ENCODE data around the gene NINL. TPM values are rescaled to one million over a fixed set of nuclear protein-coding genes. Genes with fewer than 3 reads are reported as not detected.
"Not testable (repeated sequence)": the region's sequence is repeated elsewhere in the genome, so short reads cannot be mapped to it uniquely, and the experiment has no call there.

Gene NINL
- total RNA-seq, 1 donor from 2014 or later, result 10.7 TPM

DNA sequence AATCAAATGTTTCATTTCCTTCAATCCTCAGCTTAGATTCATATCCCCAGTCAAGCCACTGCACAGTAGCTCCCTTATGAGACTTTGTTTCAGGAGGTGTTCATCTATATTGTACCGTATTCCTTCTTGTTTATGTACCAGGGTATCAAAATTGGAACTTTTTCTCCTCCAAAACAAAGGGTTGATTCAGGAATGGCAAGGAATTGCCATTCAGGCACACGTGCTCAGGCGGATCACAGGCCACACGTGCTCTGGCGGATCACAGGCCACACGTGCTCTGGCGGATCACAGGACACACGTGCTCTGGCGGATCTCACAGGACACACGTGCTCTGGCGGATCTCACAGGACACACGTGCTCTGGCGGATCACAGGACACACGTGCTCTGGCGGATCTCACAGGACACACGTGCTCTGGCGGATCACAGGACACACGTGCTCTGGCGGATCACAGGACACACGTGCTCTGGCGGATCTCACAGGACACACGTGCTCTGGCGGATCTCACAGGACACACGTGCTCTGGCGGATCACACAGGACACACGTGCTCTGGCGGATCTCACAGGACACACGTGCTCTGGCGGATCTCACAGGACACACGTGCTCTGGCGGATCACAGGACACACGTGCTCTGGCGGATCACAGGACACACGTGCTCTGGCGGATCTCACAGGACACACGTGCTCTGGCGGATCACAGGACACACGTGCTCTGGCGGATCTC is 17.0 kb upstream of the NINL start:
- ATAC-seq (ENCODE audit: poor library complexity); intact Hi-C loops (cut with DNase I); DNase-seq: not testable (repeated sequence)

GRCh38 chr20:25601659-25602058 is 16.3 kb upstream of the NINL start:
- intact Hi-C loops (cut with DNase I), result no loop called here
- ATAC-seq (ENCODE audit: poor library complexity), result no peak

GRCh38 chr20:25600632-25601031 is 15.3 kb upstream of the NINL start:
- no peak for DNase-seq
- no peak for ATAC-seq (ENCODE audit: poor library complexity)
- intact Hi-C loops (cut with DNase I), result no loop called here

More at GRCh38 chr20:25601659-25602058, 16.3 kb upstream of the NINL start:
- no peak for DNase-seq

GRCh38 chr20:25592135-25592852 is 7.0 kb upstream of the NINL start:
- intact Hi-C loops (cut with DNase I), result no loop called here
- no peak for ATAC-seq (ENCODE audit: poor library complexity)
- DNase-seq, result no peak

GRCh38 chr20:25590778-25591177 is 5.4 kb upstream of the NINL start:
- DNase-seq; intact Hi-C loops (cut with DNase I); ATAC-seq (ENCODE audit: poor library complexity): not testable (repeated sequence)

DNA sequence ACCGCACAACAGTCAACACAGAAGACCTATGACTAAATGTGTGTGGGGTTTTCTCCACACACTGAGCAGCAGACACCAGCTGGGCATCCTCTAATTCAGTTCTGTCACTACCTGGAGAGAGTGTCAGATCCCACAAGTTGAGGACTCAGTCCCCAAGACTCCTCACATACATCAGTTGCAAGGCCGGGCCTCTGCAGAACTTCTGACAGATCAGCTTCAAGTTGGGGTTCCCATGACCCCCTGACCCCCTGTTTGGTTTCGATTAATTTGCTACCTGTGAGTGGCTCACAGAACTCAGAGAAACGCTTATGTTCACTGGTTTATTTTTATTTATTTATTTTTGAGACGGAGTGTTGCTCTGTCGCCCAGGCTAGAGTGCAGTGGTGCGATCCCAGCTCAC is 3.2 kb upstream of the NINL start:
- ATAC-seq (ENCODE audit: poor library complexity) (no peak), DNase-seq (no peak)
- intact Hi-C loops (cut with DNase I), result no loop called here

DNA sequence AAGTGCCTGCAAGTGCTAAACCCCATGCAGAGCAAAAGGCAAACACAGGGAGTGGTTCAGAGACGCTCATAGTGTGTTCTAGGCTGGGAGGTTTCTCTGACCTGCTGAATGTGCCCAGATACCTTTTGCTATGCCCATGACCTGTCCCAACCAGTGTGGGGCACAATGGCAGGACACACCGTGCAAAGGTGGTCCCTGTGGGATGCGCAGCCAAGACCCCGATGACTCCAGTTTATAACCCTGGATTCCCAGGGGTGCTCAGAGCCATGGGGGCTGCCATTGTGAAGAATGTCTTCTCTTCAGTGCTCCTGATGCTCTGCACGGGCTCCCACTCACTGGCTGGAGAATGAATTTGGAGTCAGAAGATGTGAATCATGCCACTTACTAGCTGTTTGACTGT is 2.2 kb upstream of the NINL start:
- intact Hi-C loops (cut with DNase I), result no loop called here
- ATAC-seq (ENCODE audit: poor library complexity), result no peak
- no peak for DNase-seq

DNA sequence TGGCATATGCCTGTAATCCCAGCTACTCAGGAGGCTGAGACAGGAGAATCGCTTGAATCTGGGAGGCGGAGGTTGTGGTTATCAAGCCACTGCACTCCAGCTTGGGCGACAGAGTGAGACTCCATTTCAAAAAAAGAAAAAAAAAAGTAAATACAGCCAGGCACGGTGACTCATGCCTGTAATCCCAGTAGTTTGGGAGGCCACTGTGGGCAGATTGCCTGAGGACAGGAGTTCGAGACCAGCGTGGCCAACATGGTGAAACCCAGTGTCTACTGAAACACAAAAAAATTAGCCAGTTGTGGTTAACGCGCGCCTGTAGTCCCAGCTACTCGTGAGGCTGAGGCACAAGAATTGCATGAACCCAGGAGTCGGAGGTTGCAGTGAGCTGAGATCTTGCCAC is 1.5 kb upstream of the NINL start:
- no peak for DNase-seq
- intact Hi-C loops (cut with DNase I), result no loop called here
- ATAC-seq (ENCODE audit: poor library complexity), result no peak

GRCh38 chr20:25583607-25584006 is 1.7 kb downstream of the NINL start:
- DNase-seq; intact Hi-C loops (cut with DNase I); ATAC-seq (ENCODE audit: poor library complexity): not testable (repeated sequence)

DNA sequence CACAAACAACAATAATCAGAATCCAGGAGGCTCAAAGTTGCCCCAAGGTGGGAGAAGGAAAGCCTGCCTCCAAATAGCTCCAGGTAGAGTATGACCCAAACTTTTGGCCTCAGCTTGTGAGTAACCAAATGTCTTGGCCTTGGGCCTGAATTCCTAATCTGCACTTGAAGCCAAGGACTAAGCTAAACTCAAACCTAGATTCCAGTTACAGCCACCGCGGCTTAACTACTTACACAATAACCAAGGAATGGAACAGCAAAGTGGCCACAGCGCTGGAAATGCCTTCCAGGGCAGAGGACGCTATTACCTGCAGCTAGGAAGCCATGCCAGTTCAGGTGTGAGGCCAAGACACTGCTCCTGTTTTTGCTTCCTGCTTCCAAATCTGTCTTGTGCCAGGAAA is 4.6 kb downstream of the NINL start:
- intact Hi-C loops (cut with DNase I), result no loop called here
- ATAC-seq (ENCODE audit: poor library complexity) (no peak), DNase-seq (no peak)

- intact Hi-C loops (cut with DNase I), result no loop called here
- ATAC-seq (ENCODE audit: poor library complexity), result no peak
- no peak for DNase-seq
These were observed 6.1 kb downstream of the NINL start for GRCh38 chr20:25579081-25579770.

DNA sequence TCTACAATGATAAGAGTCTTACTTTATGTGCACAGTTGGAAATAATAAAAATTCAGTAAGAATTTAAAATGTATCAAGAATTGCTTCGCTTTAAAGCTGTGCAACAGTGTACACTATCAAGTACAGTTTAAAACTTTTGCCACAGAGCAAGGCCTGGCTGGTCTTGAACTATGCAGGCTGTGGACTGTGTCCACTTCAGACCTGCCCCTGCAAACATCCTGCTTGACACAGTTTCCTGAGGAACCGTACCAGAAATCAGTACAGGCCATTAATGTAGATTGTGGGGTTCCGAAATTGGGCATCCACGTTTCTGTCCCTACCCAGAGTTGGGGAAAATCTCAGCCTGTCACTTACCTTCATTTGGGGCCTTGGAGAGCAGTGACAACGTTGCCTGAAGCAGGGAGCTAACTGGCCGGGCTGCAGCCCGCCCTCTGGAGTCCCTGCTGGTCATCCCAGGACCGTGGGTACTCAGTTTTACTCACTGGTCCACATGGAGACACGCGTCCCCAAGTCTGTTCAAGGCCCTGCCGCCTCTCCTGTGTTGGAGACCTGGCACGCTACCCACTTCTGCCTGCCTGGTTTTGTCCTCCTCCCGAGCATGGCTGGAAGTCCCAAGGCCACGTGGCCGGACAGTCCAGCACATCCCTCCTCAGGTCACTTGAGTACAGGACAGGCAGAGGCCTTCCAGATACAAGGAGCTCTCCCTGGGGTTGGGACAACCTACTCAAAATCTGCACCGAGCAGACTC is 8.4 kb downstream of the NINL start:
- DNase-seq, result no peak
- no peak for ATAC-seq (ENCODE audit: poor library complexity)
- intact Hi-C loops (cut with DNase I), result no loop called here

DNA sequence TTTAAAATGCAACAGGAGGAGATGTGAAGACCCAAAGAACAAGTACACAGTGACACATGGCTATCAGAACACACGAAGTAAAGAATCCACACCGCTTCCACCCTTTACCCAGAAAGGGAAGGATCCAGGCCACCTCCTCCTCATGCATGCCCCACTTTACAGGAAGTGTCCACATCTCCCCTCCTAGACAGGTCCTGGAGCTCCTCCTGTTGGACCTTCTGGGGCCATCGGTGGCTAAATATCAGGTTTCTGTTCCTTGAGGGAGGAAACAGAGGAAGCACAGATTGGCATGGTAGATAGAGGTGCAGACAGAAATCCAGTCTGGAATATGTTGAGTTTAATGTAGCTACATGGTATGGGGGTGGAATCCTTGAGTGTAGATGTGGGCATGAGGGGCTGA is 10.9 kb downstream of the NINL start:
- ATAC-seq (ENCODE audit: poor library complexity), result no peak
- no peak for DNase-seq
- intact Hi-C loops (cut with DNase I), result no loop called here

DNA sequence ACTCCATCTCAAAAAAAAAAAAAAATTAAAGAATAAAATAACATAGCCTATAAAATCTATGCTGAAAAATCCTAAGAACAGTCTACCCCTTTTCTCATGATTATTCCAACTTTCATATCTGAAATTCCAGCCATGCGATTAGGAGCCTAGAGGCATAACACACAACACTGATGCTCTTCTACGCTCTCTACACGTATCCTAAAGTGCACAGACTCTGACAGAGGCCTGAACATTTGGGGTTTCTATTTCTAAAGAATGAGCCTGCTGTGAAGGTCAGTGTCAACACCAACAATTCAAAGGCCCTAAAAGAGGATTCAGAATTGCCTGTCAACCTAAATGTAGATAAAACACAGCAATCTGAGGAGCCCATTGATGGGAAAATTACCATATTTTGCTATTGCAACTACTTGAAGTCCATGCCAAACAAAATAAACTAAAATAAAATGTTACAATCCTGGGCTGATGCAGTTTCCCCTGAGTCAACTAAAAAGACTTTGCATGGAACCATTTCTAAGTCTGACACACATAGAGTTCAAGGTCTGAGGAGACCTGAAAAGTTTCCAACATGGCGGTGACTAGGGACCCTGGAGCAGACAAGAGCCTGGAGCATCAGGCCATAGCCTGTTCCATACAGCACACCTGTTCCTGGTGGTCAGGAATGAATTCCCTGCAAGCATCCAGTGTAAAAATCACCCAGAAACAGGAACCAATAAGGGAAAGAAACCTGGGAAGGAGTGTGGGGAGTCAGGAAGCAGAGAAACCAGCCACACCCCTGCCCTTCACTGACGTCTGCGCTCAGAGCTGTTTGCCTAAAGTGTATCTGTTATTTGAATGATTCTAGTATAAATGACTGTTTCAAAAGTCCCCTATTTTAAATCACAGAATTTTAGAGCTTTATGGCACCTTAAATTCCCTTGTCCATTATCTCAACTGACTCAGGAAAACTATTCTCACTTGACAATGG is 11.8 kb downstream of the NINL start:
- ATAC-seq (ENCODE audit: poor library complexity) (no peak), DNase-seq (no peak)
- intact Hi-C loops (cut with DNase I), result no loop called here

DNA sequence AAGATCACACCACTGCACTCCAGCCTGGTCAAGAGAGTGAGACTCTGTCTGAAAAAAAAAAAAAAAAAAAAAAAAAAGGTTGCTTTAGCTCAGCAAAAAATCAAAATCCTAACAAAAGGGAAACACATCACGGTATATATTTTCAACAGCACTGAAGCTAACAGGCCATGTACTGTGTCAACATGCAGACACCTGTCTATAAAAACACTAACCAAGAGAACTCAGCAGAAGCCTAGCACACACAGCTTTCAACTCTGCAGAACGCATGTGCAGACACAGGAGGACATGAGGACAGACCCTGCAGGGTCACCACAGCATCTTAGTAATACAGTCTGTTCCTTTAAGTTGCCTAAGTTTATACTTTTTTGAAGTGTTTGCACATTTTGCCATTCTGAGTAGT is 13.5 kb downstream of the NINL start:
- DNase-seq, result no peak
- ATAC-seq (ENCODE audit: poor library complexity), result no peak
- intact Hi-C loops (cut with DNase I), result no loop called here

GRCh38 chr20:25571240-25571639 is 14.1 kb downstream of the NINL start:
- ATAC-seq (ENCODE audit: poor library complexity) (no peak), DNase-seq (no peak)
- intact Hi-C loops (cut with DNase I), result no loop called here

GRCh38 chr20:25570148-25570530 is 15.2 kb downstream of the NINL start:
- ATAC-seq (ENCODE audit: poor library complexity) (no peak), DNase-seq (no peak)
- intact Hi-C loops (cut with DNase I), result no loop called here

- no peak for DNase-seq
- intact Hi-C loops (cut with DNase I), result no loop called here
- no peak for ATAC-seq (ENCODE audit: poor library complexity)
These were observed 18.0 kb downstream of the NINL start for GRCh38 chr20:25567286-25567685.

Data from Right ventricle myocardium superior (tissue), 1 donor.